ENCODE data around the gene TMEM273. TPM values are rescaled to one million over a fixed set of nuclear protein-coding genes. Genes with fewer than 3 reads are reported as not detected.

Gene TMEM273
- total RNA-seq, 1 donor from 2014 or later: not detected

DNA sequence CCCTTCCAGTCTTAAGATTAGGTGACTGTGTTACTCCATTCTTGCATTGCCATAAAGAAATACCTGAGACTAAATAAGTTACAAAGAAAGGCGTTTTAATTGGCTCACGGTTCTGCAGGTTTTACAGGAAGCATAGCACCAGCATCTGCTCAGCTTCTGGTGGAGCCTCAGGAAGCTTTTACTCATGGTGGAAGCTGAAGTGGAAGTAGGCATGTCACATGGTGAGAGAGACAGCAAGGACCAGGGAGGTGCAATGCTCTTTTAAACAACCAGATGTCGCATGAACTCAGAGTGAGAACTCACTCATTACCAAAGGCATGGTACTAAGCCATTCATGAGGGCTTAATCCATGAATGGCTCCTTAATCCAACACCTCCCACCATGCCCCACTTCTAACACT is 34.0 kb upstream of the TMEM273 start:
- no peaks in the 10 kb centered on the region for H3K36me3 Mint-ChIP-seq (ENCODE audit: insufficient read depth)
- H3K9me3 Mint-ChIP-seq (ENCODE audit: low read depth): peaks cover 3% of the 10 kb centered on the region
- TF ChIP-seq, protein P1, sequence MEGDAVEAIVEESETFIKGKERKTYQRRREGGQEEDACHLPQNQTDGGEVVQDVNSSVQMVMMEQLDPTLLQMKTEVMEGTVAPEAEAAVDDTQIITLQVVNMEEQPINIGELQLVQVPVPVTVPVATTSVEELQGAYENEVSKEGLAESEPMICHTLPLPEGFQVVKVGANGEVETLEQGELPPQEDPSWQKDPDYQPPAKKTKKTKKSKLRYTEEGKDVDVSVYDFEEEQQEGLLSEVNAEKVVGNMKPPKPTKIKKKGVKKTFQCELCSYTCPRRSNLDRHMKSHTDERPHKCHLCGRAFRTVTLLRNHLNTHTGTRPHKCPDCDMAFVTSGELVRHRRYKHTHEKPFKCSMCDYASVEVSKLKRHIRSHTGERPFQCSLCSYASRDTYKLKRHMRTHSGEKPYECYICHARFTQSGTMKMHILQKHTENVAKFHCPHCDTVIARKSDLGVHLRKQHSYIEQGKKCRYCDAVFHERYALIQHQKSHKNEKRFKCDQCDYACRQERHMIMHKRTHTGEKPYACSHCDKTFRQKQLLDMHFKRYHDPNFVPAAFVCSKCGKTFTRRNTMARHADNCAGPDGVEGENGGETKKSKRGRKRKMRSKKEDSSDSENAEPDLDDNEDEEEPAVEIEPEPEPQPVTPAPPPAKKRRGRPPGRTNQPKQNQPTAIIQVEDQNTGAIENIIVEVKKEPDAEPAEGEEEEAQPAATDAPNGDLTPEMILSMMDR (IDR thresholded peaks at IDR 0.05; ENCODE audit: unreplicated experiment): no peak
- peaks cover 6% of the 10 kb centered on the region for H3K4me1 Mint-ChIP-seq (ENCODE audit: low read depth)
- H3K27ac Mint-ChIP-seq: no peak overlapping the region
- peaks cover 27% of the 10 kb centered on the region for H3K27me3 Mint-ChIP-seq
- no peak overlapping the region for H3K4me3 Mint-ChIP-seq (ENCODE audit: low read depth)
- DNase-seq (ENCODE audit: low spot score, unreplicated experiment): no peak

DNA sequence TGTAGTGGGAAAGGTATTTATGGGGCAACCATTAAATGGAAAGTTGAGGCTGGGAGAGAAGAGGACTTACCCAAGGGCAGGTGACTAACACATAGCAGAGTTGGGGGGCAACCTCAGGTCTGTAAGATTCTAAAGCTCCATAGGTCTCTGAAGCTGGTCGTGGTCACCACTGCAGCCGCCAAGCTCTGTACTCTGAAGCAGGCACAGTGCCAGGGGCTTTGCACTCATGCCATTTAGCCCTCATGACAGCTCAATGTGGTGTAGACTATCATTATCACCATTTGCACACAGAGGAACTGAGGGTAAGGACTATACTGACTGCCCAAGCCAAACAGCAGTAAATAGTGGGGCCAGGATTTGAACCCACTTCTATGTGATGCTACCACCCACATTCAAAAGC is 32.5 kb upstream of the TMEM273 start:
- H3K27me3 Mint-ChIP-seq: peaks cover 23% of the 10 kb centered on the region
- TF ChIP-seq, protein P1 (IDR thresholded peaks at IDR 0.05; ENCODE audit: unreplicated experiment): no peak
- peaks cover 3% of the 10 kb centered on the region for H3K9me3 Mint-ChIP-seq (ENCODE audit: low read depth)
- peaks cover 1% of the 10 kb centered on the region for H3K4me1 Mint-ChIP-seq (ENCODE audit: low read depth)
- no peak for DNase-seq (ENCODE audit: low spot score, unreplicated experiment)
- no peaks in the 10 kb centered on the region for H3K36me3 Mint-ChIP-seq (ENCODE audit: insufficient read depth)
- no peak overlapping the region for H3K4me3 Mint-ChIP-seq (ENCODE audit: low read depth)
- H3K27ac Mint-ChIP-seq: no peak overlapping the region

DNA sequence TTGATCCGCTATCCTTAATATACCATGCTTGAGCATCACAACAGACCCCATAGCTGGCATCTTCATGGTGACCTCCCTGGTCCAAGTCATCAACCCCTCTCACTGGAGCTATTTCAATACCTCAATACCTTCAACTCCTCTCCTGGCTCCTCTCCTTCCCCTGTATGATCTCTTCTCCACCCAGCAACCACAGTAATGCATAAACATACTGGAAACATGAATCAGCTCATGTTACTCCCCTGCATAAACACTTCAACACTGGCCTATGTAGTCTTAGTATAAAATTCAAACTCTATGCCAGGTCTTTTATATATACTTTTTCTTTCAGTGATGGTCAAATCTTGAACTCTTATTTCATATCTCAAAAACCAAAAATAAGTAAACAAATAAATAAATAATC is 31.8 kb upstream of the TMEM273 start:
- Mint-ChIP-seq H3K4me1 (ENCODE audit: low read depth) (no peaks in the 10 kb centered on the region), H3K4me3 (ENCODE audit: low read depth) (no peak overlapping the region), H3K9me3 (ENCODE audit: low read depth) (peaks cover 3% of the 10 kb centered on the region), H3K27me3 (peaks cover 23% of the 10 kb centered on the region), H3K36me3 (ENCODE audit: insufficient read depth) (no peaks in the 10 kb centered on the region), H3K27ac (no peak overlapping the region)
- DNase-seq (ENCODE audit: low spot score, unreplicated experiment): no peak
- TF ChIP-seq, protein P1 (IDR thresholded peaks at IDR 0.05; ENCODE audit: unreplicated experiment): no peak

DNA sequence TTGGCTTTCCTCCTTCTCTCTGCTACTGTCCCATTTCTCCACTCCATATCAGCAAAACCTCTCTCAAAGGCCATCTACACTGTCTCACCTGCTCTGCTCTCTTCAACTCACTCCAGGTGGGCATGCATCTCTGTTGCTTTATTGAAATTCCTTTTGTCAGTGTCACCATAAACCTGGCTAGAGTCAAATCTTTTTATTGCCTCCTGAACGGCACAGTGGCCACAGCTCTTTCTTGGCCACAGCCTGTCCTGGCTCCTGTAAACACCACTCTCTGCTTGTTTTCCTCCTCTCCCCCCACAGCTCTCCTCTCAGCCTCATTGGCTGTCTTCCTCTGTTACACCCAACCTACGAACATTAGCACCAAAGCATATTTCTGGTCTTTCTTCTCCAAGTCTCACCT is 31.1 kb upstream of the TMEM273 start:
- Mint-ChIP-seq H3K27ac (no peak overlapping the region), H3K27me3 (peaks cover 28% of the 10 kb centered on the region), H3K4me1 (ENCODE audit: low read depth) (no peaks in the 10 kb centered on the region), H3K4me3 (ENCODE audit: low read depth) (no peak overlapping the region), H3K36me3 (ENCODE audit: insufficient read depth) (no peaks in the 10 kb centered on the region), H3K9me3 (ENCODE audit: low read depth) (peaks cover 3% of the 10 kb centered on the region)
- TF ChIP-seq, protein P1 (IDR thresholded peaks at IDR 0.05; ENCODE audit: unreplicated experiment): no peak
- no peak for DNase-seq (ENCODE audit: low spot score, unreplicated experiment)

DNA sequence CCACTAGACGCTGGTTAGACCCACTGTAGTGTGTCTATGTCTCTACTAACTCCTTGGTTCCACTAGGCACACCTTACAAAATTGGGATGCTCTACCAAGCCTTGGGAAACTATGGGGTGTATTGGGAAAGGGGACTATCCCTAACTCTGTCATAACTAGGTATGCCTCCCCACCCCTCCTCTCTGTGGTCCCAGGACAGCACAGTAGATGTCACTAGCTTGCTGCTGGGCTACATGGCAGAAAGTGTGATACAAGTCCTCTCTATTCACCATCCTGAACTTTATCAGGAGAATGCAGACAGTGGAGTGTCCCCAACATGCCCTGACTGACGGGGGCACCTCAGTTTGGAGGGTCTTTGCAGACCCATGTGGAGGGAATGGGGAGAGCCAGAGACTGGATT is 30.3 kb upstream of the TMEM273 start:
- H3K27me3 Mint-ChIP-seq: peaks cover 28% of the 10 kb centered on the region
- DNase-seq (ENCODE audit: low spot score, unreplicated experiment): no peak
- H3K4me1 Mint-ChIP-seq (ENCODE audit: low read depth): no peaks in the 10 kb centered on the region
- TF ChIP-seq, protein P1 (IDR thresholded peaks at IDR 0.05; ENCODE audit: unreplicated experiment): no peak
- H3K9me3 Mint-ChIP-seq (ENCODE audit: low read depth): peaks cover 3% of the 10 kb centered on the region
- no peak overlapping the region for H3K27ac Mint-ChIP-seq
- H3K4me3 Mint-ChIP-seq (ENCODE audit: low read depth): no peak overlapping the region
- H3K36me3 Mint-ChIP-seq (ENCODE audit: insufficient read depth): no peaks in the 10 kb centered on the region

All from progenitor cell of endocrine pancreas (in vitro differentiated cells).